ENCODE results near the gene ATP13A4. TPM values are rescaled to one million over a fixed set of nuclear protein-coding genes. Genes with fewer than 3 reads are reported as not detected.

ATP13A4 gene, protein sequence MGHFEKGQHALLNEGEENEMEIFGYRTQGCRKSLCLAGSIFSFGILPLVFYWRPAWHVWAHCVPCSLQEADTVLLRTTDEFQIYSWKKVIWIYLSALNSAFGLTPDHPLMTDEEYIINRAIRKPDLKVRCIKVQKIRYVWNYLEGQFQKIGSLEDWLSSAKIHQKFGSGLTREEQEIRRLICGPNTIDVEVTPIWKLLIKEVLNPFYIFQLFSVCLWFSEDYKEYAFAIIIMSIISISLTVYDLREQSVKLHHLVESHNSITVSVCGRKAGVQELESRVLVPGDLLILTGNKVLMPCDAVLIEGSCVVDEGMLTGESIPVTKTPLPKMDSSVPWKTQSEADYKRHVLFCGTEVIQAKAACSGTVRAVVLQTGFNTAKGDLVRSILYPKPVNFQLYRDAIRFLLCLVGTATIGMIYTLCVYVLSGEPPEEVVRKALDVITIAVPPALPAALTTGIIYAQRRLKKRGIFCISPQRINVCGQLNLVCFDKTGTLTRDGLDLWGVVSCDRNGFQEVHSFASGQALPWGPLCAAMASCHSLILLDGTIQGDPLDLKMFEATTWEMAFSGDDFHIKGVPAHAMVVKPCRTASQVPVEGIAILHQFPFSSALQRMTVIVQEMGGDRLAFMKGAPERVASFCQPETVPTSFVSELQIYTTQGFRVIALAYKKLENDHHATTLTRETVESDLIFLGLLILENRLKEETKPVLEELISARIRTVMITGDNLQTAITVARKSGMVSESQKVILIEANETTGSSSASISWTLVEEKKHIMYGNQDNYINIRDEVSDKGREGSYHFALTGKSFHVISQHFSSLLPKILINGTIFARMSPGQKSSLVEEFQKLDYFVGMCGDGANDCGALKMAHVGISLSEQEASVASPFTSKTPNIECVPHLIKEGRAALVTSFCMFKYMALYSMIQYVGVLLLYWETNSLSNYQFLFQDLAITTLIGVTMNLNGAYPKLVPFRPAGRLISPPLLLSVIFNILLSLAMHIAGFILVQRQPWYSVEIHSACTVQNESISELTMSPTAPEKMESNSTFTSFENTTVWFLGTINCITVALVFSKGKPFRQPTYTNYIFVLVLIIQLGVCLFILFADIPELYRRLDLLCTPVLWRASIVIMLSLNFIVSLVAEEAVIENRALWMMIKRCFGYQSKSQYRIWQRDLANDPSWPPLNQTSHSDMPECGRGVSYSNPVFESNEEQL
- total RNA-seq (2014; rRNA removed; shearing (Covaris generic); ENCODE audit: low replicate concordance): not detected in 2 replicates

DNA sequence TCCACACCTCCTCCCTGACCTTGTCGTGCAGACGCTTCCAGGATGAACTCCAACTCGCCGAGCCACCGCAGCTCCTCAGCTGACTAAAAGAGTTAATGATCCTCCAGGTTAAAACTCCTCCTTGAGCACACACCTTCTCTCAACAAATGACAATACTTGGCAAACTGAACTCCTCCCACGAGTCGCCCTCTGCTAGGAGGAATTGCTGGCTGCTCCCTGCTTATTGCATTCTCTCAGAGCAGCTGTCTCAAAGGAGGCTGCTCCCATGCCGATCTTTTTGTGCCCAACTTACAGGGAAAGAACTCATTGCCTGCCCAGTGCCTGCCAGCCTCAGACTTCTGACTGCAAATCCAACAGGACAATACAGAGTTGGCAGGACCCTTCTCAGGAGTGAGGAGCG lies at the start of gene ATP13A4:
ATP13A4 (minus strand) TSS at position 85 of the 400 bp plus-strand sequence. CDS start 96 bp downstream, outside the sequence.
- DNase-seq (ENCODE audit: low read depth): peak; percentile 51
- in situ Hi-C loops (cut with HindIII; ENCODE audit: low pct_unique_long_range_greater_than_20kb, low sequenced_read_pairs): no loop called here

GRCh38 chr3:193599393-193599792 lies 44.7 kb upstream of the ATP13A4 start:
- in situ Hi-C loops (cut with HindIII; ENCODE audit: low pct_unique_long_range_greater_than_20kb, low sequenced_read_pairs): loop anchor here (25.0 kb wide), 1 partner anchor 712 kb away; no protein-coding TSS in a partner anchor
- no peak for DNase-seq (ENCODE audit: low read depth)

DNA sequence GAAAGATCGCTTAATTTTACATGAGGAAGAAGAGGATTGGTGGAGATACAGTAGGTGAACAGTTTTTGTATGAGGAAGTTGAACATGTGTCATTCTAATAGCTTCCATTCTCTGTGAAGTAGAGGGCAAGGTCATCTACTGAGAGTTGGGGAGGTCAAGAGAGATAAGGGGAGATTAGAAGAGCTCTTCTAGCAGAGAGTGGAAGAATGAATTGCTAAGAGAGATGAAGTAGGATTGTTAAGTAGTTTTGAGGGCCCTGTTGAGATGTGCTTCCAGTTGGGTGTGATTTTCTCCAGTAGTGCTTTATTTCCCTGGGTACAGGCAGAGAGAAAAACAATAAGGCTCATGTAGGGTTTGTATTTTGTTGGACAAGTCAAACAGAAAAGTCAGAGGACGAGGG lies 43.5 kb upstream of the ATP13A4 start:
- in situ Hi-C loops (cut with HindIII; ENCODE audit: low pct_unique_long_range_greater_than_20kb, low sequenced_read_pairs): loop anchor here (25.0 kb wide), 1 partner anchor 711 kb away; no protein-coding TSS in a partner anchor

DNA sequence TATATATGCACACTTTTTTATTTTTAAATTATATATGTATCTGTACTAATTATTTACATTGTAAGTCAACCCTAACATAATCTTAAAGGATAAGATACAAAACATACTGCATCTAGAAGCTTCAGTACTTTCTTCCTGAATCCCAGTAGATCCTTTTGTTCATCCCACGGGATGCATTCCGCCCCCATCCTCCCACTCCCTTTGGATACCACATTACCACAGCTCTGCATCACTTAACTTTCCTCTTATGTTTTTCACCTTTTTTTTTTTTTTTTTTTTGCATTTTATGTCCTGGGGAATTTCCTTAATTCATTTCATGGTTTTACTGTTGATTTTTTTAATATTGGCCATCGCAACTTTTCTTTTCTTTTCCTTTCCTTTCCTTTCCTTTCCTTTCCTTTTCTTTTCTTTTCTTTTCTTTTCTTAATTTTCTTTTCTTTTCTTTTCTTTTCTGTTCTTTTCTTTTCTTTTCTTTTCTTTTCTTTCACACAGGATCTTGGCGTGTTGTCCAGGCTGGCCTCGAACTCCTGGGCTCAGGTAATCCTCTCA lies 41.3 kb upstream of the ATP13A4 start:
- in situ Hi-C loops (cut with HindIII; ENCODE audit: low pct_unique_long_range_greater_than_20kb, low sequenced_read_pairs): loop anchor here (25.0 kb wide), 1 partner anchor 709 kb away; no protein-coding TSS in a partner anchor
- DNase-seq (ENCODE audit: low read depth): no peak

More for the DNA sequence above, 43.5 kb upstream of the ATP13A4 start:
- DNase-seq (ENCODE audit: low read depth): no peak

DNA sequence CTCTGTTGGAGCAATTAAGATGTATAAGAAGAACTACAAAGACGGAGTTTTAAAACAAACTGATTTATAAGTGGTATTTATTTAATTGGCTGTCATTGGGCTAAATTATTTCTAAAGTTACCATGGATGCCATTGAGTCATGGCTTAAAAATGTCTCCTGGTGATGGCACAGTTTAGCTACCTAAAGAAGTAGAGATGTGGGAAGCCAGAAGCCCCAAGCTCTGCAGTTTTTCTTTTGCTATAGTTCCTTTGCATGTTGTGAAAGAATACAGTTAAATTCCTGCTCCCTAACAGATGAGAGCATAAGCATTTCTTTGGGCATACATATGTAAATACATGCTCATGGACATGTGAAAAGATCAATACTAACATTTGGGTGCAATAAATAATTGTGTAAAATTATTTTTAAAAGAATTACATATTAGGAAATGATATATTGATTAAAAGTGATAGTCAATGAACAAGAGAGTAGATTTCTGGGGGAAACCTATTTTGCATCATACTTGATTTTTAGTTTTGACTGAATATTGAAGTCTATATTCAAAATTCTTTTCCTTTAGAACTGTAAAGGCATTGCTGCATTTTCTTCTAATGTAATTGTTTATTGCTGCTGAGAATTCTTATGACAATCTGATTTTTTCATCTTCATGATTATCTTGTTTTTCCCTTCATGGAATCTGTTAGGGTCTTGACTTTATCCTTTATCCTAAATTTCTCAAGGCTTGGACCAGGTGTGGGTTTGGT lies 40.4 kb upstream of the ATP13A4 start:
- in situ Hi-C loops (cut with HindIII; ENCODE audit: low pct_unique_long_range_greater_than_20kb, low sequenced_read_pairs): loop anchor here (25.0 kb wide), 1 partner anchor 708 kb away; no protein-coding TSS in a partner anchor

GRCh38 chr3:193593668-193594030 lies 39.0 kb upstream of the ATP13A4 start:
- in situ Hi-C loops (cut with HindIII; ENCODE audit: low pct_unique_long_range_greater_than_20kb, low sequenced_read_pairs): loop anchor here (25.0 kb wide), 1 partner anchor 706 kb away; no protein-coding TSS in a partner anchor

More for the DNA sequence above, 40.4 kb upstream of the ATP13A4 start:
- peak; percentile 14 for DNase-seq (ENCODE audit: low read depth)

DNA sequence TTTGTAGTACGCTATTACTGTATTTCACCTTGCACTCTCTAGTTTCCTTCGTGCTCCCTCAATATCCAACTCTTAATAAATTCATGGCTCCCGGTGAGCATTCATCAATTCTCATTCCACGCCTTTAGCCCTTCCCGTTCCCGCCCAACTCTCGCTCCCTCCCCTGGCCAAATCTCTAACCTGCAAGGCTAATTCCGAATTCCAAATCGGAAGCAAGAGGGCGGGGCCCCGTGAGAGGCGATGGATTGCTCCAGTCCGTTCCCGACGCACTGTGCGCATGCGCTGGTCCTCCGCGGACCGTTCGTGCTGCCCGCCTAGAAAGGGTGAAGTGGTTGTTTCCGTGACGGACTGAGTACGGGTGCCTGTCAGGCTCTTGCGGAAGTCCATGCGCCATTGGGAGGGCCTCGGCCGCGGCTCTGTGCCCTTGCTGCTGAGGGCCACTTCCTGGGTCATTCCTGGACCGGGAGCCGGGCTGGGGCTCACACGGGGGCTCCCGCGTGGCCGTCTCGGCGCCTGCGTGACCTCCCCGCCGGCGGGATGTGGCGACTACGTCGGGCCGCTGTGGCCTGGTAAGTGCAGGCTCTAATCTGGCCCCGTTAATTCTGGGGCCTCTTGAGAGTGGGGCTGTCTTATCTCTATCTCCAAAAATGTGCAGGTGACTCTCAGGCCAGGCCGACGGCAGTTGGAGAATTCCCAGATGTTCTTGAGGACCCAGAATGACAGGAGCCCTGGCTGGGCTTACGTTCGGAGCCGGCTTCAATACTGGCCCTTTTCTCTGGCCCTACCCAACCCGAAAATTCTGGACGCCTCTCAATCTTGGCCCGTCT lies 38.4 kb upstream of the ATP13A4 start, which contains the start of gene OPA1:
OPA1 (plus strand) TSS at position 368 of the 827 bp plus-strand sequence; CDS start at position 538, 170 bp downstream.
- in situ Hi-C loops (cut with HindIII; ENCODE audit: low pct_unique_long_range_greater_than_20kb, low sequenced_read_pairs): loop anchor here (25.0 kb wide), 1 partner anchor 706 kb away; no protein-coding TSS in a partner anchor

More at GRCh38 chr3:193593668-193594030, 39.0 kb upstream of the ATP13A4 start:
- no peak for DNase-seq (ENCODE audit: low read depth)

GRCh38 chr3:193590088-193590856 lies 35.6 kb upstream of the ATP13A4 start:
- in situ Hi-C loops (cut with HindIII; ENCODE audit: low pct_unique_long_range_greater_than_20kb, low sequenced_read_pairs): loop anchor here (25.0 kb wide), 1 partner anchor 703 kb away; no protein-coding TSS in a partner anchor

More for the DNA sequence above, 38.4 kb upstream of the ATP13A4 start, which contains the start of gene OPA1:
- DNase-seq (ENCODE audit: low read depth): peak; percentile 97

DNA sequence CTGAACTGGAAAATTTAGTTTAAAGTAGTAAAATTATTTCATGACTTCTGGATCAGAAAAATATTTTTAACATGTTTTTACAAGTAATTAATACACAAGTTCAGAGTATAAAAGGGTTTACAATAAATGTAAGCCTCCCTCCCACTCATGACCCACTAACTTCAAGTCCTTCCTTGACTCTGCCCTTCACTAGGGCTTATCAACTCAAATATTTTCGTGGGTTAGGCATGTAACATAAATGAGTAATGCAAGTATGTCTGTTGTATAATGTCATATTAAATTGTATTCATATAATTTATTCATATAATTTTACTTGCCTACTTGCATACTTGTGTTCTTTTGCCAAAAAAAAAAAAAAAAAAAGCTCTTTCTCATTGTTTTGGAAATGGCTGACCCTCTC lies 34.9 kb upstream of the ATP13A4 start:
- in situ Hi-C loops (cut with HindIII; ENCODE audit: low pct_unique_long_range_greater_than_20kb, low sequenced_read_pairs): loop anchor here (25.0 kb wide), 1 partner anchor 702 kb away; no protein-coding TSS in a partner anchor
- no peak for DNase-seq (ENCODE audit: low read depth)

More at GRCh38 chr3:193590088-193590856, 35.6 kb upstream of the ATP13A4 start:
- DNase-seq (ENCODE audit: low read depth): peak; percentile 91

DNA sequence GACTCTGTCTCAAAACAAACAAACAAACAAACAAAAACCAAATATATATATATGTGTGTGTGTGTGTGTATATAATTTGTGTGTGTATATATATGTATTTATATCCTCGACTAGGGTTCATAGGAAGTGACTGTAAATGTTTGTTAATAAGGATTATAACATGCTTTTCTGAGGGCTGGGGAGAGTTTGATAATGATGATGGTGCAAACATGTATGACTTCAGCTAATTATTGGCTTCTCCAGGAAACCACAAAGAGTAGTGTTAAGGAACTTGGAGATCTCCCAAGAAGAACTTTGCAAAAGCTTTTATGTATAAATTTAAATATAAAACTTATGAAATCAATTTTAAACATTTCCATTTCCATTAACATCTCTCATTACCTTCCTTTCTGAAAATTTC lies 34.4 kb upstream of the ATP13A4 start:
- in situ Hi-C loops (cut with HindIII; ENCODE audit: low pct_unique_long_range_greater_than_20kb, low sequenced_read_pairs): loop anchor here (25.0 kb wide), 1 partner anchor 702 kb away; no protein-coding TSS in a partner anchor
- DNase-seq (ENCODE audit: low read depth): no peak

- in situ Hi-C loops (cut with HindIII; ENCODE audit: low pct_unique_long_range_greater_than_20kb, low sequenced_read_pairs): loop anchor here (25.0 kb wide), 1 partner anchor 699 kb away; no protein-coding TSS in a partner anchor
- no peak for DNase-seq (ENCODE audit: low read depth)
These were observed 31.8 kb upstream of the ATP13A4 start for GRCh38 chr3:193586526-193586925.

DNA sequence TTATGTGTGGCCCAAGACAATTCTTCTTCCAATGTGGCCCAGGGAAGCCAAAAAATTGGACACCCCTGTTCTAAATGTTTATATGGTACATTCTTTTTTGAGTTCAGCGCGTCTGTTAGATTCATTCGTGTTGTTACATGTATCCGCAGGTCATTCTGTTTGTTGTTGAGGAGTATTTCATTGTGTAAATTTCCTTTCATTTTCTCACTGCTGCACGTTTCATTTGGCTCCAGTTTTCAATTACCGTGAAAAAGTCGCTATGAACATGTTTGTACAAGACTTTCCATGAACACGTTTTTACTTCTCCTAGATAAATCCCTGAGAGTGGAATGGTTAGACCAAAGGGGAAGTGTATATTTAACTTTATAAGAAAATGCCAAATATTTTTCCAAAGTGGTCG lies 30.8 kb upstream of the ATP13A4 start:
- no peak for DNase-seq (ENCODE audit: low read depth)
- in situ Hi-C loops (cut with HindIII; ENCODE audit: low pct_unique_long_range_greater_than_20kb, low sequenced_read_pairs): loop anchor here (25.0 kb wide), 1 partner anchor 698 kb away; no protein-coding TSS in a partner anchor

GRCh38 chr3:193574488-193575070 lies 19.9 kb upstream of the ATP13A4 start:
- in situ Hi-C loops (cut with HindIII; ENCODE audit: low pct_unique_long_range_greater_than_20kb, low sequenced_read_pairs): loop anchor here (25.0 kb wide), 1 partner anchor 687 kb away; no protein-coding TSS in a partner anchor
- DNase-seq (ENCODE audit: low read depth): no peak

GRCh38 chr3:193573403-193574191 lies 18.9 kb upstream of the ATP13A4 start:
- in situ Hi-C loops (cut with HindIII; ENCODE audit: low pct_unique_long_range_greater_than_20kb, low sequenced_read_pairs): no loop called here
- DNase-seq (ENCODE audit: low read depth): no peak

Measured in Caki2 (cell line).